Breast epithelium (tissue), 3 donors: ENCODE data around the gene KCTD4.

Source experiments
- POLR2A ChIP-seq: fragments of 450-650 bp; IDR thresholded peaks from one replicate; pipeline ENCODE4 v1.6.1; 2016; ENCODE audit warnings: antibody characterized with exemption, mild to moderate bottlenecking, moderate library complexity
- TF ChIP-seq, protein P1 (sequence below), 3 donors: fragments of 450-650 bp; IDR thresholded peaks; one replicate each; pipeline ENCODE4 v1.5.1; 2016 to 2017; ENCODE audit warnings: antibody characterized with exemption in 3 of 3, mild to moderate bottlenecking in 3 of 3, moderate library complexity in 3 of 3

GRCh38 chr13:45229172-45229571 is 28.3 kb upstream of the KCTD4 start:
- TF ChIP-seq POLR2A = no peak
- TF ChIP-seq, protein P1, sequence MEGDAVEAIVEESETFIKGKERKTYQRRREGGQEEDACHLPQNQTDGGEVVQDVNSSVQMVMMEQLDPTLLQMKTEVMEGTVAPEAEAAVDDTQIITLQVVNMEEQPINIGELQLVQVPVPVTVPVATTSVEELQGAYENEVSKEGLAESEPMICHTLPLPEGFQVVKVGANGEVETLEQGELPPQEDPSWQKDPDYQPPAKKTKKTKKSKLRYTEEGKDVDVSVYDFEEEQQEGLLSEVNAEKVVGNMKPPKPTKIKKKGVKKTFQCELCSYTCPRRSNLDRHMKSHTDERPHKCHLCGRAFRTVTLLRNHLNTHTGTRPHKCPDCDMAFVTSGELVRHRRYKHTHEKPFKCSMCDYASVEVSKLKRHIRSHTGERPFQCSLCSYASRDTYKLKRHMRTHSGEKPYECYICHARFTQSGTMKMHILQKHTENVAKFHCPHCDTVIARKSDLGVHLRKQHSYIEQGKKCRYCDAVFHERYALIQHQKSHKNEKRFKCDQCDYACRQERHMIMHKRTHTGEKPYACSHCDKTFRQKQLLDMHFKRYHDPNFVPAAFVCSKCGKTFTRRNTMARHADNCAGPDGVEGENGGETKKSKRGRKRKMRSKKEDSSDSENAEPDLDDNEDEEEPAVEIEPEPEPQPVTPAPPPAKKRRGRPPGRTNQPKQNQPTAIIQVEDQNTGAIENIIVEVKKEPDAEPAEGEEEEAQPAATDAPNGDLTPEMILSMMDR (IDR thresholded peaks at IDR 0.05) = no peak
